PC-9 (cell line): ENCODE data around the gene TENM4. TPM values are rescaled to one million over a fixed set of nuclear protein-coding genes. Genes with fewer than 3 reads are reported as not detected.

Experiments used
- BruUV-seq: library from RNA; stranded (reverse); fragments of 400-500 nt; replicated peaks from 2 replicates; lab custom pipeline; 2021; lab: Mats Ljungman, UMichigan
- CTCF ChIA-PET: fragments of 300-600 bp; sonication (Branson Sonifier 250); formaldehyde crosslinking; loops from one replicate; lab custom pipeline; 2022; ENCODE audit warnings: antibody characterized with exemption; lab: Charles Lee
- POLR2A ChIA-PET: fragments of 300-600 bp; sonication (Branson Sonifier 250); formaldehyde crosslinking; loops from one replicate; lab custom pipeline; 2022; ENCODE audit warnings: antibody characterized with exemption; ENCODE audit not compliant: unreplicated experiment; lab: Charles Lee
- DNase-seq, 2 experiments: peaks; one replicate each; pipeline versions ENCODE4 v3.0.0 to v3.0.0-alpha.2; 2015 to 2022; ENCODE audit warnings: mixed read lengths in 1 of 2
- H2AFZ ChIP-seq: fragments of 200-600 bp; sonication (generic); 2 replicates; pipeline ENCODE4 v1.8.1; 2017; ENCODE audit warnings: antibody characterized with exemption
- H3F3A ChIP-seq: fragments of 200-600 bp; sonication (generic); 2 replicates; pipeline ENCODE4 v1.8.1; 2017; ENCODE audit warnings: antibody characterized with exemption, mild to moderate bottlenecking, low read depth; ENCODE audit not compliant: insufficient read depth
- H3K27ac ChIP-seq: fragments of 200-600 bp; sonication (generic); 2 replicates; pipeline ENCODE4 v1.6.1; 2016; ENCODE audit warnings: mixed run types
- H3K27me3 ChIP-seq: fragments of 200-600 bp; sonication (generic); 2 replicates; pipeline ENCODE4 v1.6.1; 2016; ENCODE audit warnings: low read depth, mixed run types; ENCODE audit not compliant: insufficient read depth
- H3K36me3 ChIP-seq: fragments of 200-600 bp; sonication (generic); 2 replicates; pipeline ENCODE4 v1.6.1; 2016; ENCODE audit warnings: low read depth, mixed run types
- H3K4me1 ChIP-seq: fragments of 200-600 bp; sonication (generic); replicated peaks from 2 replicates; pipeline ENCODE4 v1.6.1; 2016; ENCODE audit warnings: mixed run types; ENCODE audit not compliant: insufficient read depth
- H3K4me2 ChIP-seq: fragments of 200-600 bp; sonication (generic); 2 replicates; pipeline ENCODE4 v1.6.1; 2017; ENCODE audit warnings: mixed run types
- H3K4me3 ChIP-seq: fragments of 200-600 bp; sonication (generic); 2 replicates; pipeline ENCODE4 v1.6.1; 2016; ENCODE audit warnings: mixed run types
- H3K79me2 ChIP-seq: fragments of 200-600 bp; sonication (generic); 2 replicates; pipeline ENCODE4 v1.6.1; 2017; ENCODE audit warnings: low read depth, mixed run types
- H3K9me2 ChIP-seq: fragments of 200-600 bp; sonication (generic); 2 replicates; pipeline ENCODE4 v1.8.1; 2017; ENCODE audit warnings: mild to moderate bottlenecking; ENCODE audit not compliant: insufficient read depth
- H3K9me3 ChIP-seq: fragments of 200-600 bp; sonication (generic); 2 replicates; pipeline ENCODE4 v1.8.1; 2016; ENCODE audit warnings: low read depth; ENCODE audit not compliant: insufficient read depth
- H4K20me1 ChIP-seq: fragments of 200-600 bp; sonication (generic); 2 replicates; pipeline ENCODE4 v1.8.1; 2017; ENCODE audit not compliant: insufficient read depth
- EZH2 ChIP-seq: fragments of 200-600 bp; sonication (generic); IDR thresholded peaks from 2 replicates; pipeline ENCODE4 v1.8.0; 2017; ENCODE audit warnings: antibody characterized with exemption, low read depth
- intact Hi-C: fragments of 100-400 bp; cut with micrococcal nuclease; formaldehyde crosslinking; loops from one replicate; pipeline ENCODE4 v1.10.0; 2022; ENCODE audit not compliant: unreplicated experiment
- total RNA-seq: library from RNA; stranded (reverse); gene quantifications from 2 replicates; pipeline ENCODE4 v1.2.3, GENCODE V29; 2021
- TF ChIP-seq, protein P1 (sequence below): fragments of 200-600 bp; sonication (generic); conservative IDR thresholded peaks from 2 replicates; pipeline ENCODE4 v1.6.1; 2017; ENCODE audit warnings: mixed run types, antibody characterized with exemption, mild to moderate bottlenecking, moderate library complexity

Gene TENM4
- total RNA-seq, 1 experiment from 2014 or later: not detected

DNA sequence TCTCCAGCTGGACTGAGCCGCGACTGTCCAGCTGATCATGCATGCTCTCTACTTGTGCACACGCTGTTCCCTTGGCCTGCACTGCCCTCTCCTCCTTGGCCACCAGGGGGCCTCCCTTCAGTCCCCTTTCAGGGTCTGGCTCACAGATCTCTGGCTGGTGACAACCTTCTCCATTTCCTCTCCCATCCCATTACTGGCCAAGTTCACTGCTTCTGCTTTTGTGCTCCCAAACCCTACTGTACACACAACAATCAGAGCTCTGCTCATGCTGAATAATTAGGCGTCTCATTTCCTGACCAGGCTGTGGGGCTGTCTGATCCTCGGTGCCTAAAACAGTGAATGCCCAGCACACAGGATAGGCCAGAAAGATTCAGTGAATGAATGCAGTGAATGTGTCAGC is 642.2 kb downstream of the TENM4 start:
- Histone ChIP-seq H3K36me3 (no peaks in the 10 kb centered on the region), H3K4me1 (no peaks in the 10 kb centered on the region), H3K4me2 (no peak overlapping the region), H3K4me3 (no peak overlapping the region), H2AFZ (no peak overlapping the region), H3K27me3 (peaks cover 53% of the 10 kb centered on the region), H4K20me1 (no peaks in the 10 kb centered on the region), H3F3A (no peaks in the 10 kb centered on the region), H3K9me2 (no peaks in the 10 kb centered on the region), H3K9me3 (no peaks in the 10 kb centered on the region), H3K27ac (no peak overlapping the region), H3K79me2 (no peaks in the 10 kb centered on the region)
- CTCF ChIA-PET: interaction anchor here (1.3 kb wide), 1 partner anchor 153 kb away, joined by 3 read pairs; no protein-coding TSS in a partner anchor
- TF ChIP-seq, protein P1, sequence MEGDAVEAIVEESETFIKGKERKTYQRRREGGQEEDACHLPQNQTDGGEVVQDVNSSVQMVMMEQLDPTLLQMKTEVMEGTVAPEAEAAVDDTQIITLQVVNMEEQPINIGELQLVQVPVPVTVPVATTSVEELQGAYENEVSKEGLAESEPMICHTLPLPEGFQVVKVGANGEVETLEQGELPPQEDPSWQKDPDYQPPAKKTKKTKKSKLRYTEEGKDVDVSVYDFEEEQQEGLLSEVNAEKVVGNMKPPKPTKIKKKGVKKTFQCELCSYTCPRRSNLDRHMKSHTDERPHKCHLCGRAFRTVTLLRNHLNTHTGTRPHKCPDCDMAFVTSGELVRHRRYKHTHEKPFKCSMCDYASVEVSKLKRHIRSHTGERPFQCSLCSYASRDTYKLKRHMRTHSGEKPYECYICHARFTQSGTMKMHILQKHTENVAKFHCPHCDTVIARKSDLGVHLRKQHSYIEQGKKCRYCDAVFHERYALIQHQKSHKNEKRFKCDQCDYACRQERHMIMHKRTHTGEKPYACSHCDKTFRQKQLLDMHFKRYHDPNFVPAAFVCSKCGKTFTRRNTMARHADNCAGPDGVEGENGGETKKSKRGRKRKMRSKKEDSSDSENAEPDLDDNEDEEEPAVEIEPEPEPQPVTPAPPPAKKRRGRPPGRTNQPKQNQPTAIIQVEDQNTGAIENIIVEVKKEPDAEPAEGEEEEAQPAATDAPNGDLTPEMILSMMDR: peak; percentile 92
- no peak for TF ChIP-seq EZH2
- POLR2A ChIA-PET: no interaction called here
- no TSS peak for BruUV-seq
- intact Hi-C loops: no loop called here
- DNase-seq: peak in 1 of 2 experiments; percentile 31

- Histone ChIP-seq H4K20me1 (no peaks in the 10 kb centered on the region), H3K4me1 (no peaks in the 10 kb centered on the region), H3K36me3 (no peaks in the 10 kb centered on the region), H3K9me2 (no peaks in the 10 kb centered on the region), H3K79me2 (no peaks in the 10 kb centered on the region), H3K9me3 (no peaks in the 10 kb centered on the region), H3K27ac (no peak overlapping the region), H2AFZ (no peak overlapping the region), H3F3A (no peaks in the 10 kb centered on the region), H3K27me3 (peaks cover 54% of the 10 kb centered on the region), H3K4me3 (no peak overlapping the region), H3K4me2 (no peak overlapping the region)
- POLR2A ChIA-PET: interaction anchor here (0.6 kb wide), 1 partner anchor 1989 kb away, joined by 6 read pairs; no protein-coding TSS in a partner anchor
- no peak for DNase-seq
- BruUV-seq: no TSS peak
- no peak for TF ChIP-seq EZH2
- TF ChIP-seq, protein P1: no peak
- intact Hi-C loops: no loop called here
- CTCF ChIA-PET: interaction anchor here (1.3 kb wide), 1 partner anchor 152 kb away, joined by 3 read pairs; no protein-coding TSS in a partner anchor
Observed at GRCh38 chr11:78797559-78797958, 643.3 kb downstream of the TENM4 start.

GRCh38 chr11:78796956-78797355 is 643.9 kb downstream of the TENM4 start:
- H3K4me3 ChIP-seq: no peak overlapping the region
- no peaks in the 10 kb centered on the region for H3K9me2 ChIP-seq
- no peaks in the 10 kb centered on the region for H3K36me3 ChIP-seq
- TF ChIP-seq EZH2: no peak
- TF ChIP-seq, protein P1: no peak
- H3K27ac ChIP-seq: no peak overlapping the region
- H3K79me2 ChIP-seq: no peaks in the 10 kb centered on the region
- no peaks in the 10 kb centered on the region for H3K9me3 ChIP-seq
- peak in 1 of 2 experiments; percentile 43 for DNase-seq
- ChIA-PET POLR2A (interaction anchor here (0.6 kb wide), 1 partner anchor 1988 kb away, joined by 6 read pairs; no protein-coding TSS in a partner anchor), CTCF (no interaction called here)
- H3K4me2 ChIP-seq: no peak overlapping the region
- H2AFZ ChIP-seq: no peak overlapping the region
- no peaks in the 10 kb centered on the region for H4K20me1 ChIP-seq
- H3K27me3 ChIP-seq: peaks cover 50% of the 10 kb centered on the region
- no peaks in the 10 kb centered on the region for H3F3A ChIP-seq
- no TSS peak for BruUV-seq
- intact Hi-C loops: no loop called here
- no peaks in the 10 kb centered on the region for H3K4me1 ChIP-seq
